ENCODE measurements around the gene PDE11A. TPM values are rescaled to one million over a fixed set of nuclear protein-coding genes. Genes with fewer than 3 reads are reported as not detected.

Gene PDE11A
- total RNA-seq, 1 donor, result under 0.01 TPM

- H3K4me3 ChIP-seq (ENCODE audit: low read depth, low read length), result no peak overlapping the region
- no peak for TF ChIP-seq CTCF (IDR thresholded peaks at IDR 0.05; ENCODE audit: insufficient read depth, low read depth, low read length)
- DNase-seq (ENCODE audit: low read depth), result no peak
These were observed 426.3 kb downstream of the PDE11A start for GRCh38 chr2:177646241-177646640.

GRCh38 chr2:177641331-177641730, 431.2 kb downstream of the PDE11A start:
- no peak overlapping the region for H3K4me3 ChIP-seq (ENCODE audit: low read depth, low read length)
- no peak for TF ChIP-seq CTCF (IDR thresholded peaks at IDR 0.05; ENCODE audit: insufficient read depth, low read depth, low read length)
- no peak for DNase-seq (ENCODE audit: low read depth)

GRCh38 chr2:177640423-177640822, 432.2 kb downstream of the PDE11A start:
- H3K4me3 ChIP-seq (ENCODE audit: low read depth, low read length), result no peak overlapping the region
- DNase-seq (ENCODE audit: low read depth), result no peak
- TF ChIP-seq CTCF (IDR thresholded peaks at IDR 0.05; ENCODE audit: insufficient read depth, low read depth, low read length), result no peak

- H3K4me3 ChIP-seq (ENCODE audit: low read depth, low read length), result no peak overlapping the region
- DNase-seq (ENCODE audit: low read depth), result no peak
- TF ChIP-seq CTCF (IDR thresholded peaks at IDR 0.05; ENCODE audit: insufficient read depth, low read depth, low read length), result no peak
These were observed 433.2 kb downstream of the PDE11A start for GRCh38 chr2:177639262-177639914.

- TF ChIP-seq CTCF (IDR thresholded peaks at IDR 0.05; ENCODE audit: insufficient read depth, low read depth, low read length), result no peak
- no peak for DNase-seq (ENCODE audit: low read depth)
These were observed 434.1 kb downstream of the PDE11A start for GRCh38 chr2:177638507-177638906.

GRCh38 chr2:177636672-177637071, 435.9 kb downstream of the PDE11A start:
- no peak overlapping the region for H3K4me3 ChIP-seq (ENCODE audit: low read depth, low read length)
- DNase-seq (ENCODE audit: low read depth), result no peak
- TF ChIP-seq CTCF (IDR thresholded peaks at IDR 0.05; ENCODE audit: insufficient read depth, low read depth, low read length), result no peak

More at GRCh38 chr2:177638507-177638906, 434.1 kb downstream of the PDE11A start:
- no peak overlapping the region for H3K4me3 ChIP-seq (ENCODE audit: low read depth, low read length)

- DNase-seq (ENCODE audit: low read depth), result no peak
- TF ChIP-seq CTCF (IDR thresholded peaks at IDR 0.05; ENCODE audit: insufficient read depth, low read depth, low read length), result no peak
- no peak overlapping the region for H3K4me3 ChIP-seq (ENCODE audit: low read depth, low read length)
These were observed 436.9 kb downstream of the PDE11A start for GRCh38 chr2:177635696-177636095.
